Mesodermal cell (in vitro differentiated cells): ENCODE results near the gene PCDH15.

ENCODE experiments used
- H3K27ac ChIP-seq: 2 replicates; pipeline ENCODE4 v1.7.0; 2013; ENCODE audit warnings: mild to moderate bottlenecking, low read depth, low read length, moderate library complexity; ENCODE audit not compliant: severe bottlenecking
- H3K36me3 ChIP-seq: 2 replicates; pipeline ENCODE4 v1.7.1; 2013; ENCODE audit warnings: mild to moderate bottlenecking, low read length, moderate library complexity; ENCODE audit not compliant: control insufficient read depth, insufficient read depth
- H3K4me1 ChIP-seq: one replicate; pipeline ENCODE4 v1.7.1; 2013; ENCODE audit warnings: mild to moderate bottlenecking, low read length; ENCODE audit not compliant: insufficient read depth, control insufficient read depth, poor library complexity, severe bottlenecking
- H3K4me3 ChIP-seq: 2 replicates; pipeline ENCODE4 v1.7.0; 2013; ENCODE audit warnings: low read length, control low read depth, mild to moderate bottlenecking; ENCODE audit not compliant: insufficient read depth, poor library complexity, severe bottlenecking; ENCODE audit errors: extremely low read depth
- H3K9me3 ChIP-seq: 2 replicates; pipeline ENCODE4 v1.7.1; 2013; ENCODE audit warnings: mild to moderate bottlenecking, low read length, moderate library complexity; ENCODE audit not compliant: control insufficient read depth
- WGBS, 2 experiments: methylation state at CpG; one replicate each; pipeline ENCODE4 v1.1.5; 2013; ENCODE audit warnings: missing lambda C conversion rate in 2 of 2; ENCODE audit not compliant: insufficient coverage in 2 of 2; 5-methylcytosine and 5-hydroxymethylcytosine counted together

PCDH15 gene

DNA sequence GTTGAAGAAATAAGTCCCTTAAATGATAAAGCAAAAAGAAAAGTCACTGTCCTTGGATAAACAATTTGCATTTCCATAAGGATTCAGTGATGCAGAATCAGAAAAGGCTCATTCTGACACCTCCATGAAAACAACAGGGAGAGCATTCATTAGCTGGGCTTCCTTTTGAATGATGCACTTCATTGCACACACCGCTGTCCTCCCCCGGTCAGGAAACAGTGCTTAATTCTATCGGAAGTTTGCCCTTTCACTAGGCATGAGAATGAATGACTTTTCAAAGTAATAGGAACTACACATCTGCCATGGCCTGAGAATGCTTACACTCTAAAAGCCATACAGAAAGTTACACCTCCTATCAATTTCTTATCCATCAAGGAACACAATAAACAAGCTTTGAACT lies 4.2 kb downstream of the PCDH15 start:
- Histone ChIP-seq H3K4me1 (no peaks in the 10 kb centered on the region), H3K9me3 (no peaks in the 10 kb centered on the region), H3K36me3 (no peaks in the 10 kb centered on the region), H3K27ac (no peak overlapping the region), H3K4me3 (no peak overlapping the region)
- 80 to 89% methylated on average over 1 to 3 of the region's 3 CpGs for WGBS, 2 experiments

DNA sequence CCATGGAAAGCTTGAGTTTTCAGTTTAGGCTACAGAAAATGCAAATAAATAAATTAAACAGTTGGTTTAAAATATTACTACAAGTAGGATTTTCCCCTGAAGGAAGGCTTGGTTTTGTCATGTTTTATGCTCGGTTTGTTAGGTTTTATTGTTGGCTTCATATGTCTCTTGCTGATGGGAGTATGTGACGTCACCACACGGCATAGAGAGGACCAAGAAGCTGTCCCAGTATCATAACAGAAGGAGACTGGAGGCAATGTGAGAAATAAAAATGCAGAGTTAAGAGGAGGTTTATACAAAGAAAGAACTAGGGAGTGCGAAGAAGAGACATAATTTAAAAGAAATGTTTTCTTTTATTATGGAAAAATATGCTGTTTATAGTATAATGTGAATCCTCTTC lies 24.4 kb downstream of the PCDH15 start:
- no peaks in the 10 kb centered on the region for H3K9me3 ChIP-seq
- 84 to 89% methylated on average over 3 of the region's 4 CpGs for WGBS, 2 experiments

GRCh38 chr10:54772468-54773122 lies 28.4 kb downstream of the PCDH15 start:
- Histone ChIP-seq H3K36me3 (no peaks in the 10 kb centered on the region), H3K9me3 (no peaks in the 10 kb centered on the region), H3K27ac (no peak overlapping the region), H3K4me3 (no peak overlapping the region), H3K4me1 (no peaks in the 10 kb centered on the region)
- WGBS, 2 experiments, result 83 to 100% methylated on average over 1 to 3 of the region's 6 CpGs

More for the DNA sequence above, 24.4 kb downstream of the PCDH15 start:
- Histone ChIP-seq H3K27ac (no peak overlapping the region), H3K4me3 (no peak overlapping the region), H3K4me1 (no peaks in the 10 kb centered on the region), H3K36me3 (no peaks in the 10 kb centered on the region)

DNA sequence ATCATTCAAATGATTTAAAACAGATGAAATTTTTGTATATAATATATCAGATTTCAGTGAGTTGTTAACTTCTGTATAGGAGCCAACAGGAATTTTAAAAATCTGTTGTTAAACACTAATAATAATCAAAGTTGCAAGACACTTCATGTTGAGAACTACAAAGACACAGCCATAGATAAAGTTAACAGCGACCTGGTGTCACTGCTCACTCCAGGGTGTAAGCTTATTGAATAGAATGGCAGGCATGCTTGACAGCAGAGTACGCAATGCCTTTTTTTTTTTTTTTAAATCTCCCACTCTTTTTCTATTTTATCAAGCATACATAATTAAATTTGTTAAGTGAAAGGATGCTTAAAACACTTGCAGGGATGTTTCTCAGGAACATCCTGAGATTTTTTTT lies 32.0 kb downstream of the PCDH15 start:
- Histone ChIP-seq H3K9me3 (no peaks in the 10 kb centered on the region), H3K4me3 (no peak overlapping the region), H3K4me1 (no peaks in the 10 kb centered on the region), H3K36me3 (no peaks in the 10 kb centered on the region), H3K27ac (no peak overlapping the region)
- WGBS, 2 experiments, result 60% methylated on average over 1 of the region's 2 CpGs; no CpG with 5 or more reads in 1 of the 2 experiments

DNA sequence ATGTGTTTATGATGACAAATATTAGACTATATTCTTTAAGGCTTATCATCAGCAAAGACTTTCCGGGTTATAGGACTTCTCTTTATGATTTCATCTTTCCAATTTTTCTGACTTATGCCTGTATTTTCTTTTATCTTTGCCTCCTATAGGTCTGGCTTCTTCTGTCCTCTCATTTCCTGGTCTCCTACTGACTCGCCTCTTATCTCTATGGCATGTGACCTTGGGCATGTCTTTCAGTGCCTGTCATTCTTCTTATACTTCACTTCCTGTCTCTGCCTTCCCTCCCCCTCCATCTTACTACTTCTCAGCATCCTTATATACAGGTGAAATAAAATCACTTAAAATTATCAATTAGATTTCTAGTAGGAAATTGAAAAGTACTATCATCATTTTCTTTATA lies 42.2 kb downstream of the PCDH15 start:
- 76 to 81% methylated on average over 2 of the region's 2 CpGs for WGBS, 2 experiments
- Histone ChIP-seq H3K4me3 (no peak overlapping the region), H3K4me1 (no peaks in the 10 kb centered on the region), H3K27ac (no peak overlapping the region), H3K36me3 (no peaks in the 10 kb centered on the region), H3K9me3 (no peaks in the 10 kb centered on the region)

GRCh38 chr10:54749623-54750022 lies 51.4 kb downstream of the PCDH15 start:
- Histone ChIP-seq H3K27ac (no peak overlapping the region), H3K4me1 (peaks cover 7% of the 10 kb centered on the region), H3K36me3 (no peaks in the 10 kb centered on the region), H3K9me3 (no peaks in the 10 kb centered on the region), H3K4me3 (no peak overlapping the region)
- 80% methylated on average over 1 of the region's 1 CpG; no CpG with 5 or more reads in 1 of the 2 experiments for WGBS, 2 experiments

GRCh38 chr10:54745436-54745835 lies 55.6 kb downstream of the PCDH15 start:
- peaks cover 7% of the 10 kb centered on the region for H3K4me1 ChIP-seq
- H3K27ac ChIP-seq, result no peak overlapping the region
- no peaks in the 10 kb centered on the region for H3K9me3 ChIP-seq
- WGBS, 2 experiments, result no CpG with 5 or more reads among the region's 2 CpGs
- no peaks in the 10 kb centered on the region for H3K36me3 ChIP-seq
- no peak overlapping the region for H3K4me3 ChIP-seq

DNA sequence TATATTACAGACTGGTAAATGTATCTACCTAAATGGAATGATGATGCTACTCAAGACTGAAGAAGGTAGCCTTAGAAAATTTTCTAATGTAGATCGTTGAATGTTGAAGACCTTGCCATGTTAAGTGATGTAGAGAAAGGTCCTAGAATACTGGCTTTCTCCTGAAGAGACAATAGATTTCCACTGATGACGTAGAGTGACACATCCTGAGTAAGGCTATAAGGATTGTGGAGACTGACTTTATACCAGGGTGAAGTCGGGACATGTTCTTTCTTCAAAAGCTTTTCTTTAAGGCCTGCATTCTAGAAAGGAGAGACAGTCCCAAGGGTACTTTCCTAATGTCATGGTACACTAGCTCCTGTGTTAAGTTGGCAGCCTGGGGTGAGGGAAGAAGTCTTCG lies 58.6 kb downstream of the PCDH15 start:
- Histone ChIP-seq H3K27ac (no peak overlapping the region), H3K9me3 (no peaks in the 10 kb centered on the region), H3K36me3 (no peaks in the 10 kb centered on the region), H3K4me3 (no peak overlapping the region), H3K4me1 (peaks cover 7% of the 10 kb centered on the region)
- 79 to 86% methylated on average over 3 of the region's 4 CpGs for WGBS, 2 experiments

DNA sequence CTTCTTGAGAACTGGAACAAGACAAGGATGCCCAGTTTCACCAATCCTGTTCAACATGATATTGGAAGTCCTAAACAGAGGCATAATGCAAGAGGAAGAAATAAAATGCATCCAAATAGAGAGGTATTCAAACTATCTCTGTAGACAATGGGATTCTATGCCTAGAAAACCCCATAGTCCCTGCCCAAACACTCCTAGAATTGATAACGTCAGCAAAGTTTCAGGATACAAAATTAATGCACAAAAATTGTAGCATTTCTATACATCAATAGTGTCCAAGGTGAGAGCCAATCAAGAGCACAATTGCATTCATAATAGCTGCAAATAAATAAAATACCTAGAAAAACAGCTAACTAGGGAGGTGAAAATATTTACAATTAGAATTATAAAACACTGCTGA lies 72.5 kb downstream of the PCDH15 start:
- Histone ChIP-seq H3K9me3 (no peaks in the 10 kb centered on the region), H3K27ac (no peak overlapping the region), H3K4me1 (no peaks in the 10 kb centered on the region), H3K36me3 (no peaks in the 10 kb centered on the region), H3K4me3 (no peak overlapping the region)
- no CpG with 5 or more reads among the region's 1 CpG for WGBS, 2 experiments

GRCh38 chr10:54722075-54722474 lies 79.0 kb downstream of the PCDH15 start:
- no CpG with 5 or more reads among the region's 1 CpG for WGBS, 2 experiments
- Histone ChIP-seq H3K4me1 (no peaks in the 10 kb centered on the region), H3K4me3 (no peak overlapping the region), H3K27ac (no peak overlapping the region), H3K9me3 (no peaks in the 10 kb centered on the region), H3K36me3 (no peaks in the 10 kb centered on the region)

DNA sequence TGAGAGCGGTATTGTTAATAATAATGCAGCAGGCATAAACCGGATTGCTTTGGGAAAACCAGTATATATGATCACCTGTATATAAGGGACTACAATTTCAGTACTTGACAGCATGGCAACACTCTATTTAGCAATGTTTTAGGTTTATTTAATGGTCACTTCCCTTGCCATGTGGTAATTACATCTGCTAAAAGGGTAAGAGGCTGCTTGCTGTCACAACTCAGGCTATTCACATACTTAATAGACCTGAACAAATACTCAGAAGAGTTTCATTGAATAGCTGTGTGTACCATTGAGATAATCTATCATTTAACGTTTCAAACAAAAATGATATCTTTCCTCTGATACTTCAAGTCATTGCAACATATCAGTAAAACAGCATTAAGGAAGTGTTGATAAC lies 90.1 kb downstream of the PCDH15 start:
- Histone ChIP-seq H3K36me3 (no peaks in the 10 kb centered on the region), H3K4me3 (no peak overlapping the region), H3K4me1 (no peaks in the 10 kb centered on the region), H3K9me3 (no peaks in the 10 kb centered on the region), H3K27ac (no peak overlapping the region)
- WGBS, 2 experiments, result no CpG with 5 or more reads among the region's 3 CpGs
